GM18505 (cell line): ENCODE data around the gene SLCO2A1.

Source experiments
- ATAC-seq: cut with Tn5 transposase; IDR thresholded peaks from one replicate; pipeline ENCODE4 v1.9.1; 2021; ENCODE audit not compliant: unreplicated experiment
- POLR2A ChIP-seq: IDR thresholded peaks from 4 replicates; pipeline ENCODE4 v1.6.1; 2011; ENCODE audit warnings: borderline replicate concordance; ENCODE audit not compliant: insufficient read depth, insufficient read length; ENCODE audit errors: extremely low read depth

SLCO2A1 gene

DNA sequence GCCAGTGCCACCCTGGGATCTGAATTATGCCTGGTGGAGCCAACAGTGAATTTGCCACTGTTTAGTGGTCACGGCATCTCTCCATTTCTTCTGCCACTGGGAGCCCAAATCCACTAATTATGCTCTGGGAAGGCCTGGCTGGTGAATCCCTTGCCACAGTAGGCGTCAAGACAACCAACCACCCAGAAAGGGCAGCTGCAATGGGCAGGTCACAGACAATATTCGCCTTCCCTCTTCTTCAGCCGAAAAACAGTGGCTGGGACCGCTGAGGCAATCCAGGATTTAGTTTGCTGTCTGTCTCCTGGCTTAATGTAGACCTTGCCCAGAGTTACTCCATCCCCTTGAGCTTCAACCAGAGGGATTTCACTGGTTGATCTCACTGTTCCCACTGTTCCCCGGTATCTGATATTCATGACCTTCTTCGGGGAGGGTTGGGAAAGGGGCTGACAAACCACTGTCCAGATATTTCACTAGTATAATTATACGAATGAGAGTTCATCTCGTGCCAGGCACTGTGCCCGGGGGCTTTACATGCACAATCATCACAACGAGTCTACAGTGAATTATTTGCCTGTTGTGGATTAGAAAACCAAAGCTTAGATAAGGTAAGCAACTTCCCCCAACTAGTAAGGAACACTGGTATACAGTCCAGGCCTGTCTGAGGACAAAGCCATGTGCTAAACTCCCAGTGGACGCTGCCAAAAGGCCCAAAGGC lies 84.2 kb downstream of the SLCO2A1 start:
- ATAC-seq, result no peak
- TF ChIP-seq POLR2A, result no peak

DNA sequence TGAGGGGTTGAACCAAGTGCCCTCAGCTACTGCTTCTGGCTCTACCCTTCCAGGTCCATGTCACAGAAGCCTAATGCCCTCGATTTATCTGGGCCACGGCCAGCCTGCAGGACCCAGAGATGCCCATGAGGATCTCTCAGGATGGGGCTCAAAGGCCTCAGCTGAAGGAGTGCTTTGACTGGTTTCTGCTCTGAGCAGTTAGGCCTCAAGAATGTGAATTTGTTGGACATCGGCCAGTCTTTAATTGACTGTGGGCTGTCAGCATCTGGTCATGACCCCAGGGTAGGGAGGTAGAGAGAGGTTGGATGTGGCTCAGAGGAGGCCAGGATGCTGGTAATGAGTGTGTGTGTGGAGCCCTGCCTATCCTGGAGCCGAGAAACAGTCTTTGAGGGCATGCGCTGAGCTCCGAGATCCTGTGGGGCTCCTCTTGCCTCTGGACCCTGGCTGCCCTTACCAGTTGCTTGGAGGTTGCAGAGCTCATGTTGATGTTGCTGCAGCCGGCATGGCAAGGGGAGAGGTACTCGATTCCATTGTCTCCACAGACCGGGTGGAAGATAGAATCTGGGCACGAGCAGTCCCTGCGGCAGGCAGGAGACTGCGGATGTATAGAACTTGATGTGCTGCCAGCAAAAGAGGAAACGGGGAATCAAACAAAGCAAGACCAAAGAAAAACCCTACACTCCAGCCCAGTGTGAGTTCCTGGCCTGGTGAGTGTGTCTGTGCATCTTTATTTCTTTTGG lies 84.9 kb downstream of the SLCO2A1 start:
- TF ChIP-seq POLR2A, result no peak
- ATAC-seq, result no peak

DNA sequence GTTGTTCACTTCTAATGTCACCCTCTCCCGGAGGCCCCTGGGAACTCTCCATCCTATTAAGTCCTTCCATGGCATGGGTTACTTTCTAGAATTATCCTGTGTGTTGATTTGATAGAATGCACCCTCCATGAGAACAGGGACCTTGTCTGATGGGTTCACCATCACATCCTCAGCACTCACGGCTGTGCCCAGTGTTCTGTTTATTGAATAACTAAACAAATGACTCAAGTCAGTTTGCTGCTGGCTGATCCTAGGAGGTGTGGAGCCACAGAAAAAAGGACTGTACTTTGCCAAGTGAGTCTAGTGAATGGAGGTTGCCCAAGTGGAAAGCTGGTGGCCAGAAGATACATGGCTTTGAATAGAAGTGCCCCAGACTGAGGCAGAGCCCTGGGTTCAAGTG lies 85.5 kb downstream of the SLCO2A1 start:
- no peak for ATAC-seq
- no peak for TF ChIP-seq POLR2A

DNA sequence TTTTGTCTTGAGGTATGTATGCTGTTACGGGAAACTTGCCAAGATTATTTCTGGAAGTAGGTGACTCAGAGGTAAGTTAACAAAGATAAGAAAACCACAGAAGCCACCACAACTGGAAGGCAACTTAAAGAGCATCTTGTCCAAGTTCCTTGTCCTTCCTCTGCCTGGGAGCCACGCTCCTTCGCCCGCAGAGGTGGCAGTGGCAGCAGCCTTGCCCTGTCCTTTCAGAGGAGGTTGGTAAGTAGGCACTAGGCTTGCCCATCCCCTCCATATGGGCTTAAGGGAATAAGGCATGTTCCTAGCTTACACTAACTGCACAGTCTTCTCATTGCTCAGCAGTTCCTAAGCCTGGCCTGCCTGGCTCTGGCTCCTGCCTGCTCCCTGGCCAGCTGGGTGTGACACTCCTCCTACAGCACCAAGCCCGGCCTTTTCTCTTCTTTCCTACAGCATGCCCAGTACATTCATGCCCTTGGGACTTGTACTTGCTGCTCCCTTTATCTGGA lies 86.0 kb downstream of the SLCO2A1 start:
- no peak for TF ChIP-seq POLR2A
- no peak for ATAC-seq

DNA sequence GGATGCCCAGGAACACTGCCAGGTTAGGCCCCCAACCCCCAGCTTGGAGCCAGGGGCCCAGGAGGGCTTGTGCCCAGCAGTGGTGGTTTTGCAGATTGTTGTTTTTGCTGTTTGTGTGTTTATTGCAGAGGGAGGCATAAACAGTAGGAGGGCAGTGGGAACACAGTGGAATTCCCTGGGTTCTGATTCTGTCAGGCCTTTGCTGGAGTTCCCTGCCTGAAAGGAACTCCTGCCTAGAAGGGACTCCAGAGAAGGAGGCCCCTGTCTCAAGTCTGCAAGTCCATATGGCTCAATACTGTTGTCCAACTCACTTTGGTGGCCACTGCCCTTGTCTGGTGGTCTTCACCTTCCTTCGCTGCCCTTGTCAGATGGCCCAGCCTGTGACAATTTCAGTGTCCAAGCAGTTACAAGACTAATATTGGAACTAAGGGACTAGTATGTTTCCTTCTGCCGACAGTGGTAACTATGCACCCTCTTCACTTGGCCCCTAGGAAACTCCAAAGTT lies 86.6 kb downstream of the SLCO2A1 start:
- ATAC-seq, result no peak
- no peak for TF ChIP-seq POLR2A

DNA sequence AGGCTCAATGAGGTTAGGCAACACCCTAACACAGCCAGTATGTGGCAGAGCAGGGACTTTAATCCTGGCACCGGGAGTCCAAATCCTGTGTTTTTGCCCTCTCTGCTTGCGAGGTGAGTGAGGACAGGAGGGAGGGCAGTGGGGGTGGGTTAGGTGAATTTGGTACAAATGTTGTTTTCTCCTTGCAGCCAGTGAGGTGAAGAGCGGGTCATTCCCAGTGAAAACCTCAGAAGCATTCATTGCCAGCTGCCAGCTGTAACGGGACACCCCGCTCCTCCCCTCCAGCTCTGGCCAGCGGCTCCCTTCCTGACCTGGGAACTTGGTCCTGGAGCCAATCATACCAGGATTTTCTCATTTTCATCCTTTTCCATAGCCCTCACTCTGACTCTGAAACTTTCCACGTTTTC lies 88.3 kb downstream of the SLCO2A1 start:
- TF ChIP-seq POLR2A, result no peak

DNA sequence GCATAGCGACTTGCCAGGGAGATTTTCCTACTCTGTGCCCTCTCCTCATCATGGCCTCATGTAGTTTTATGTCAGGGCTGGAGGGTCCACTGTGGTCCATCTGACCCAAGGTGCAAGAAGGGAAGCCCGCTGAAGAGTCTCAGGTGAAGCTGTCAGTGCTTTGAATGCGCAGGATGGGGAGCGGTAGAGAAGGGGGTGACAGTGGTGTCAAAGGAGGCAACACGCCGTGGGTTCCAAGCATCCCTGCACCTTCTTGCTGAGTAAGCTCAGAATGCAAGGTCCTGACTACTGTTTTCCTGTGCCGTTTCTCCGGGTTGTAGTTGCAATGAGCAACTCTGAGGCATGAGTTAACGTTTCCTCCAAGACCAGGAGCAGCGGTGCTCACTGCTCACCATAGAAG lies 89.2 kb downstream of the SLCO2A1 start:
- no peak for ATAC-seq
- no peak for TF ChIP-seq POLR2A

More for the DNA sequence above, 88.3 kb downstream of the SLCO2A1 start:
- ATAC-seq, result no peak

DNA sequence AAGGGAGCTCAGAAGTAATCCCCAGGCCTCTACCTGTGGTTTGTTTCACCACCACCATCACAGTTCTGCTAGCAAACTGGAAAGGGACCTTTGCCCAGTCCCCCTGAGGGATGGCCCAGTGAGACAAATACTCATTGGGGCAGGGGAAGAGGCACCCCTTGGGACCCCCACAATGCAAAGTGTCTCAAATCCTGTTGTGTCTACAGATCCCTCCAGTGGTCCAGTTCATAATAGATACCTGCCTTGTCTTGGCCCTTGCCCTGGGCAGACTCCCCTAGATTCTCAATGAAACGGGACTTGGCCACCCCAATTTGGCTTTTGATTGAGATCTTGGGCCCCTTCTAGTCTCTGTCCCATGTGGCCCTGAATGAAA lies 90.3 kb downstream of the SLCO2A1 start:
- no peak for TF ChIP-seq POLR2A

DNA sequence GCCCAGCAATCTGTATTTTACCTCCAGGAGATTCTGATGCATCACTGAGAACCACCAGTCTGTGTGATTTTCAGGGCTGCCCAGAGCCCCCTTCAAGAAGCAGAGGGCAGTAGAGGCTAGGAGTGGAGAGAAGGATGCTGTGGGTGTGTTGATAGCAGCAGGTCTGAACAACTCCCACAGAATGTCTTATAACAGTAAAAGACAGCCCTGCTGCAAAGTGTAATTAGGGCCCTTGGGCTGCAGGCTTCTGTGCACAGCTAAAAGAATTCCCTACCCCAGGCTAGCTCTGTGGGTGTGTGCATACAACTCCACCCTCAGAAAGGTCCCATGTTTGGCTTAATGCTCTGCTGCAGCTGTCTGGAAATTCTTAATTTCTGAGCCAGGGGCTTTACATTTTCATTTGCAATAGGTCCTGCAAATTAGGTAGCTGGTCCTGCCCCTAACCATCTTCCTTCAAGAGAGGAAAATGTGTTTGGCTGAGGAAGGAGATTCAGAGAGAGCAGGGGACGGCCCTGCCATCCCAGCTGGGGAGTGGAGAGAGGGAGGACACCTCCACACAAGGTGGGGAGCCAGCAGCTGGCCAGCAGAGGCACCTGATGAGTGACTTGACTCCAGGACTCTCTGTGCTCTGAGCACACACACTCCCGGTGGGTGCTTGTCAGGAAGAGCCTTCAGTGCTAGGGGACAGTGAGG lies 90.8 kb downstream of the SLCO2A1 start:
- no peak for ATAC-seq
- no peak for TF ChIP-seq POLR2A

More for the DNA sequence above, 90.3 kb downstream of the SLCO2A1 start:
- no peak for ATAC-seq

DNA sequence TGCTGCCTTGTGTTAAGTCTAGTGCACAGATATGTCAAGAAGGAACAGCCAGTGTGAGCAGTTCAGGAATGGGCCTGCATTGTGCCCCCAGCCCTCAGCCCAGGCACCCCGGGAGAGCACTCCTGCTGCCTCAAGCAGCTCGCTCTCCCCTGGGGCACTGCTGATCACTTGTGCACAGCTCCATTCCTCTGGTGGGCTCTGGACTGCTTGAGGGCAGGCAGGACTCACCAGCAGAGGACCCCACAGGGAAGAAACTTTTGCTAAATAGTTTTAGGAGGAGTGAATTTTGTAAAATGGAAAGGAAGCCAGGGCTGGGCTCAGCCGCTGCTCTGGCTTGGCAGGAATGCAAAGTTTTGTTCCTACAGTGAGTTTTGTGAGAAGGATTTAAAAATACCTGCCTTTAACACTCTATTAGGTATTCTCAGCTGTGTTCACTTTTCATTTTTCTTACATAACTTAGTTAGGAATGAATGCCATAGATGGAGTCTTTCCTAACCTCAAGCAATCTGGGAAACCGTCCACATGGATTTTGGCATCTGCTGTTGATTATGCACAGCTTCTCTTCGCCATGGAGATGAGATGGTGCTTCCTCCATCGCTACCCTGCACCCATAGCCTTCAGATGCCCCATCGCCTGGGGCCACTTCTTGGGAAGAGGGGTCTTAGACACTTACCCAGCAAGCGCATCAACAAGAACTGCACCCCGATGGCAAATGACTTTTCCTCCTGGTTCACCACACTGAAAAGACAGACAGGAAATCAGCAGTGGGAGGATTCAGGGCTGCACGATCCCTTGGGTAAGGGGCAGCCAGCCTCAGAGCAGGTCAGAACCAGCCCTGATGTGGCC lies 91.7 kb downstream of the SLCO2A1 start:
- ATAC-seq, result no peak
- TF ChIP-seq POLR2A, result no peak

DNA sequence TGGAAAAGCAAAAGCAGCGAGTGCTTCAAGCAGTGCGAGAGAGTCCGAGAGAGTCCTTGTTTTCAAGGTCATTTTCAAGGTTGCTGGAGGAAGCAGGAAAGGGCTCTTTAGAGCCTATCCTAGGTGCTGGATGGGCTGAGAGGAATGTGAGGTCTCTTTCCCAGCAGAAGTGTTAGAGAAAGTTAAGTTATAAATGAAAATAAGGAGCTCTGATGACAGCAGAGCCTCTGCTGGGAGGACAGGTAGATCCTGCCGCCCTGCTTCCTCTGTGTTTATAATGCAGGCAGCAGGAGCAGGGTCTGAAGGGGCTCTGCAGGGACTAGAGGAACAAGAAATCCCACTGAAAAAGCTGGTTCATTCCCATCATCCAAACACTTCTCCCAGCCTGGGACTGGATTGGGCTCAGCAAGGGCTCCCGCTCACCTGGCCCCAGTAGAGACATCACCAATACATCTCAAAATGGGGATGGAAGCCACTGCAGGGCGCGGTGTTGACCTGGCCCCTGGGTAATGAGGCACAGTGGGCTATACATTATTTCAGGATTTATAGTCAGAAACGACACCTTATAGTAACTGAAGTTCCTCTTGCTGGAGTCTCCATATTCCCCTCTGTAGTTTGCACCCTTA lies 92.6 kb downstream of the SLCO2A1 start:
- no peak for TF ChIP-seq POLR2A
- no peak for ATAC-seq
